ENCODE results near the gene CFDP1.
A peak's percentile ranks its signal among the peaks of the same experiment; 100 is the strongest.

The CFDP1 gene

DNA sequence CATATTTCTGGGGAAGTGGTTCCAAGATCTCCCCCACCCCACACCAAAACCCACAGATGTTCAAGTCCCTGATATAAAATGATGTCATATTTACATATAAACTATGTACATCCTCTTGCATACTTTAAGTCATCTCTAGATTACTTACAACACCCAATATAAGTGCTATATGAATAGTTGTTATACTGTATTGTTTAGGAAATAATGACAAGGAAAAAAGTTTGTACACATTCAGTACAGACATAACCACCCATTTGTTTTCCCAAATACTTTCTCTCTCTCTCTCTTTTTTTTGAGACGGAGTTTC, 11.5 kb downstream of the CFDP1 start:
- no peak overlapping the region for H2AK5ac ChIP-seq (ENCODE audit: low read length)
- H2BK5ac ChIP-seq (ENCODE audit: low read length), result no peak overlapping the region
- no peaks in the 10 kb centered on the region for H3K27me3 ChIP-seq (ENCODE audit: insufficient read depth, low read length, poor library complexity)
- H3K79me1 ChIP-seq (ENCODE audit: low read length), result peaks cover 4% of the 10 kb centered on the region
- no peak overlapping the region for H4K5ac ChIP-seq (ENCODE audit: low read length)
- H3K18ac ChIP-seq (ENCODE audit: low read length), result no peak overlapping the region
- peaks cover 38% of the 10 kb centered on the region for H3K79me2 ChIP-seq (ENCODE audit: control insufficient read depth, insufficient read depth, low read length)
- H2BK15ac ChIP-seq (replicated peaks; ENCODE audit: low read depth), result no peak overlapping the region
- no peak overlapping the region for H3K27ac ChIP-seq (ENCODE audit: low read depth, low read length)
- H3K23ac ChIP-seq (ENCODE audit: low read length), result no peak overlapping the region
- H3K4ac ChIP-seq (ENCODE audit: low read depth, low read length), result no peak overlapping the region
- WGBS (ENCODE audit: extremely low coverage, insufficient coverage, low lambda C conversion rate), result no CpG with 5 or more reads among the region's 1 CpG
- no peaks in the 10 kb centered on the region for H3K36me3 ChIP-seq (ENCODE audit: control insufficient read depth, insufficient read depth, low read length)
- no peak overlapping the region for H3K9ac ChIP-seq (ENCODE audit: low read length)
- H3K56ac ChIP-seq (ENCODE audit: low read length), result no peak overlapping the region
- no peak overlapping the region for H2BK120ac ChIP-seq (ENCODE audit: low read depth, low read length)
- peaks cover 4% of the 10 kb centered on the region for H3K4me1 ChIP-seq (ENCODE audit: control insufficient read depth, low read depth, low read length)
- DNase-seq, result no peak
- no peak overlapping the region for H4K8ac ChIP-seq (ENCODE audit: low read depth, low read length)
- H3K4me2 ChIP-seq (ENCODE audit: low read length), result no peak overlapping the region
- no peak overlapping the region for H3K4me3 ChIP-seq (ENCODE audit: low read length)

DNA sequence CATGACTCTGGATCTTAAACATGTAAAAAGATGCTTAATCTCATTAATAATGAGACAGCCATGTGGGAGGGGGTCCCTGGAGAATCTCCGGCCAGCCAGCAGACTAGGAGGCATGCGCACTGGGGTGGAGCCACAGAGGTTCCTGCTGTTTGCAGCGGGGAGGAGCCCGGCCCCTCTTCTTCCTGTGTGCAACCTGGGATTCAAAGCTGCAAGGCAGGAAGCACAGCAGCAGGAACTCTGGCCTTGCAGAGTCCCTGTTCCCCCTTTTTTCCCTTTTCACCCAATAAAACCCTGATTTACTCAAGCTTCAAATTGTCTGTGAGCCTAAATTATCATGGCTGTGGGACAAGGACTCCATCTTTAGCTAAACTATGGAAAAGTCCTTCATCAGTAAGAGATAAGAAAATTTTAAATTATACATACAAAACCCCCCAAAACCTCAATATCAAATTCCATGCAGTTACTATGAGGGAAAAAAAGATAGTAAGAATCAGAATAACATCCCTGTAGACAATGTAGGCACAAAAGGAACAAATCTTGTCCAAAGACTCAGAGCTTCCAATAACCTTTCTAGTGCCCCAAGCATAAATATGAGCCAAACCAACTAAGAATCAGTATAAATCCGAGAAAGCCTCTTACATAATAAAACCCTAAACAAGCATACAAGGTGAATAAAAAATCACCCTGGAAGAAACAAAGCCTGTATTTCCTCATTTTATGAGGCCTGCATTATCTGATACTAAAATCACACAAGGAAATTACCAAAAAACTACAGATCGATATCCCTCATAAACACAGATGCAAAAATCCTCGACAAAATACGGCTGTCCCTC, 12.1 kb downstream of the CFDP1 start:
- Histone ChIP-seq H3K4me3 (ENCODE audit: low read length) (no peak overlapping the region), H3K27ac (ENCODE audit: low read depth, low read length) (no peak overlapping the region), H2BK15ac (replicated peaks; ENCODE audit: low read depth) (no peak overlapping the region), H2BK120ac (ENCODE audit: low read depth, low read length) (no peak overlapping the region), H3K4me1 (ENCODE audit: control insufficient read depth, low read depth, low read length) (peaks cover 4% of the 10 kb centered on the region), H3K79me1 (ENCODE audit: low read length) (peaks cover 4% of the 10 kb centered on the region), H3K4me2 (ENCODE audit: low read length) (no peak overlapping the region), H3K56ac (ENCODE audit: low read length) (peak overlapping the region; percentile 78), H4K5ac (ENCODE audit: low read length) (peak overlapping the region; percentile 50), H3K23ac (ENCODE audit: low read length) (no peak overlapping the region), H3K36me3 (ENCODE audit: control insufficient read depth, insufficient read depth, low read length) (no peaks in the 10 kb centered on the region), H3K79me2 (ENCODE audit: control insufficient read depth, insufficient read depth, low read length) (peaks cover 36% of the 10 kb centered on the region), H4K8ac (ENCODE audit: low read depth, low read length) (no peak overlapping the region), H3K27me3 (ENCODE audit: insufficient read depth, low read length, poor library complexity) (no peaks in the 10 kb centered on the region), H3K18ac (ENCODE audit: low read length) (no peak overlapping the region), H2AK5ac (ENCODE audit: low read length) (no peak overlapping the region), H3K9ac (ENCODE audit: low read length) (peak overlapping the region; percentile 67), H2BK5ac (ENCODE audit: low read length) (no peak overlapping the region), H3K4ac (ENCODE audit: low read depth, low read length) (no peak overlapping the region)
- WGBS (ENCODE audit: extremely low coverage, insufficient coverage, low lambda C conversion rate), result no CpG with 5 or more reads among the region's 8 CpGs
- DNase-seq, result peak; percentile 93

DNA sequence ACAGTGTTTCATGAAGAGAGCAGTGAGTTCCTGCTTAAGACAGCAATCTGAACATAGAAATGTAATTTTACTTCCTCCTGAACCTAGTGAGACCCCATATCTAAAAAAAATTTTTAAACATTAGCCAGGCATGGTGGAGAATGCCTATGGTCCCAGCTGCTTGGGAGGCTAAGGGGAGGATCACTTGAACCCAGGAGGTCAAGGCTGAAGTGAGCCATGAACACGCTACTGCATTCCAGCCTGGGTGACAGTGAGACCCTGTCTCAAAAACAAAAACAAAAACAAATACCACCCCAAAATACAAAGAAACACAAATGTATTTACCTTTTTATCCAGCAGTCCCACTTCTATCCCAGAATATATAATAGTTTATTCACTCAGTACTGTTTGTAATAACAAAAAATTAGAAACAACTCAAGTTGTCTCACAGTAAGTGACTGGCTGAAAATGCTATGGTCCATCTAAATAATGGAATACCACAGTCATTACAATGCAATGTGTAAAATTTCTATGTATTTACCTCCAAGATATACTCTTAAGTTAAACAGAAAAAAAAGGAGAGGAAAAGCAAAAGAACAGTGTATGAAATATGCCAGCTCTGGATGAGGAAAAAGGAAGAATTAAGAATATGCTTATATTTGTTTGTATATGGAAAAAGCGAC, 16.3 kb downstream of the CFDP1 start:
- H3K23ac ChIP-seq (ENCODE audit: low read length), result no peak overlapping the region
- no peak for DNase-seq
- H4K8ac ChIP-seq (ENCODE audit: low read depth, low read length), result no peak overlapping the region
- H3K56ac ChIP-seq (ENCODE audit: low read length), result no peak overlapping the region
- H3K4me1 ChIP-seq (ENCODE audit: control insufficient read depth, low read depth, low read length), result peaks cover 6% of the 10 kb centered on the region
- peaks cover 7% of the 10 kb centered on the region for H3K79me1 ChIP-seq (ENCODE audit: low read length)
- H3K4me3 ChIP-seq (ENCODE audit: low read length), result no peak overlapping the region
- no peak overlapping the region for H3K9ac ChIP-seq (ENCODE audit: low read length)
- H3K27ac ChIP-seq (ENCODE audit: low read depth, low read length), result no peak overlapping the region
- no peak overlapping the region for H3K4me2 ChIP-seq (ENCODE audit: low read length)
- H3K27me3 ChIP-seq (ENCODE audit: insufficient read depth, low read length, poor library complexity), result no peaks in the 10 kb centered on the region
- no peak overlapping the region for H2BK5ac ChIP-seq (ENCODE audit: low read length)
- no peak overlapping the region for H2AK5ac ChIP-seq (ENCODE audit: low read length)
- H2BK120ac ChIP-seq (ENCODE audit: low read depth, low read length), result no peak overlapping the region
- no CpG with 5 or more reads among the region's 2 CpGs for WGBS (ENCODE audit: extremely low coverage, insufficient coverage, low lambda C conversion rate)
- peaks cover 2% of the 10 kb centered on the region for H3K36me3 ChIP-seq (ENCODE audit: control insufficient read depth, insufficient read depth, low read length)
- no peak overlapping the region for H3K18ac ChIP-seq (ENCODE audit: low read length)
- H4K5ac ChIP-seq (ENCODE audit: low read length), result no peak overlapping the region
- no peak overlapping the region for H2BK15ac ChIP-seq (replicated peaks; ENCODE audit: low read depth)
- peaks cover 39% of the 10 kb centered on the region for H3K79me2 ChIP-seq (ENCODE audit: control insufficient read depth, insufficient read depth, low read length)
- H3K4ac ChIP-seq (ENCODE audit: low read depth, low read length), result no peak overlapping the region

DNA sequence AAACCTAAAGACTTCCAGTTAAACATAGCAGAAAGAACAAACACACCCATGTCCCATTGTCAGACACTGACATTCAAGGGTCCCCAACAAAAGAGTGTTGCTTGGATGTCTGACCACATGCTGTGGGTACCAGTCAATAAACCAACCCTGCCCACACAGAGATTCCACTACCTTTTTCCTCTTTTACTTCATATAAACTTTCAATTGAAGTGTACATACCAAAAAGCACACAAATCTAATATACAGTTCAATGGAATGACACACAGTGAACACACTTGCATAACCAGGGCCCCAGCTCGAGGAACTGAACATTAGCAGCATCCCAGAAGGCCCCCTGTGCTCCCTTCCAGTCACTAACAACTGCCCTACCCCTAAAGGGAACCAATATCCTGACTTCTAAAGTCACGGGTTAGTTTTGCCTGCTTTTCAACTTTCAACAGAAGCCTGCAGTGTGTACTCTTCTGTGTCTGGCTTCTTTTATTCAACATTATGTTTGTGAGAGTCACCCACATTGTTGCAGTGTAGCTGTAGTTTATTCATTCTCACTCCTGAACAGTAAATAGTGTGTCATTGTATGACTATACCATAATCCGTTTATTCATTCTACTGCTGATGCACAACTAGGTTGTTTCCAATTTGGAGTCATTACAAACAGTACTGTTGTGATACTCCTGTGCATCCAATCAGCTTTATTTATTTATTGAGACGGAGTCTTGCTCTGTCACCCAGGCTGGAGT, 18.0 kb downstream of the CFDP1 start:
- Histone ChIP-seq H2BK15ac (replicated peaks; ENCODE audit: low read depth) (no peak overlapping the region), H3K79me1 (ENCODE audit: low read length) (peaks cover 7% of the 10 kb centered on the region), H3K23ac (ENCODE audit: low read length) (no peak overlapping the region), H3K4me1 (ENCODE audit: control insufficient read depth, low read depth, low read length) (peaks cover 2% of the 10 kb centered on the region), H4K5ac (ENCODE audit: low read length) (no peak overlapping the region), H4K8ac (ENCODE audit: low read depth, low read length) (no peak overlapping the region), H2BK120ac (ENCODE audit: low read depth, low read length) (no peak overlapping the region), H2AK5ac (ENCODE audit: low read length) (no peak overlapping the region), H3K4me2 (ENCODE audit: low read length) (no peak overlapping the region), H2BK5ac (ENCODE audit: low read length) (no peak overlapping the region), H3K36me3 (ENCODE audit: control insufficient read depth, insufficient read depth, low read length) (peaks cover 2% of the 10 kb centered on the region), H3K9ac (ENCODE audit: low read length) (no peak overlapping the region), H3K4ac (ENCODE audit: low read depth, low read length) (no peak overlapping the region), H3K56ac (ENCODE audit: low read length) (no peak overlapping the region), H3K4me3 (ENCODE audit: low read length) (no peak overlapping the region), H3K27me3 (ENCODE audit: insufficient read depth, low read length, poor library complexity) (no peaks in the 10 kb centered on the region), H3K27ac (ENCODE audit: low read depth, low read length) (no peak overlapping the region), H3K18ac (ENCODE audit: low read length) (no peak overlapping the region), H3K79me2 (ENCODE audit: control insufficient read depth, insufficient read depth, low read length) (peaks cover 35% of the 10 kb centered on the region)
- WGBS (ENCODE audit: extremely low coverage, insufficient coverage, low lambda C conversion rate), result no CpG with 5 or more reads among the region's 4 CpGs
- no peak for DNase-seq

DNA sequence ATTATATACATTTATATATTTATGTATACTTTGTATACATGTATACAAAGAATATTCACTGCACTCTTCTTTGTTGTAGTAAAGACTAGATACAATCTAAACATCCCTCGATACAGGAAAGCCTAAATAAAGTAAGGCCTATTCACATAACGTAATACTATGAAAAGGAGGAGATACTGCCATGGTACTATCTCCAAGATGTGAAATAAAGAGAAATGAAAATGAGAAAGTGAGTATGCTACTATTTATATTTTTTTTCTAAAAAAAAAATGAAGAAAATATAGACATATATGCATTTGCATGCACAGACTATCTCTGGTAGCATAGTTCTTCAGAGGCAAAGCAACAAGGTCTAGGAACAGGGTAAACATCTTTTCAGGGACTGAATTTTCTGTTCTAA, 19.4 kb downstream of the CFDP1 start:
- Histone ChIP-seq H3K4me1 (ENCODE audit: control insufficient read depth, low read depth, low read length) (peaks cover 2% of the 10 kb centered on the region), H3K27ac (ENCODE audit: low read depth, low read length) (no peak overlapping the region), H3K18ac (ENCODE audit: low read length) (no peak overlapping the region), H3K27me3 (ENCODE audit: insufficient read depth, low read length, poor library complexity) (no peaks in the 10 kb centered on the region), H4K5ac (ENCODE audit: low read length) (no peak overlapping the region), H3K4ac (ENCODE audit: low read depth, low read length) (no peak overlapping the region), H3K79me2 (ENCODE audit: control insufficient read depth, insufficient read depth, low read length) (peaks cover 26% of the 10 kb centered on the region), H2BK120ac (ENCODE audit: low read depth, low read length) (no peak overlapping the region), H4K8ac (ENCODE audit: low read depth, low read length) (no peak overlapping the region), H3K4me3 (ENCODE audit: low read length) (no peak overlapping the region), H3K23ac (ENCODE audit: low read length) (no peak overlapping the region), H2BK15ac (replicated peaks; ENCODE audit: low read depth) (no peak overlapping the region), H3K36me3 (ENCODE audit: control insufficient read depth, insufficient read depth, low read length) (peaks cover 2% of the 10 kb centered on the region), H3K4me2 (ENCODE audit: low read length) (no peak overlapping the region), H2BK5ac (ENCODE audit: low read length) (no peak overlapping the region), H3K79me1 (ENCODE audit: low read length) (peaks cover 5% of the 10 kb centered on the region), H3K56ac (ENCODE audit: low read length) (no peak overlapping the region), H2AK5ac (ENCODE audit: low read length) (no peak overlapping the region), H3K9ac (ENCODE audit: low read length) (no peak overlapping the region)
- no CpG with 5 or more reads among the region's 2 CpGs for WGBS (ENCODE audit: extremely low coverage, insufficient coverage, low lambda C conversion rate)
- no peak for DNase-seq
